NCI-H2029 (cell line): ENCODE data around the gene HPDL.
"Not testable (repeated sequence)": the region's sequence is repeated elsewhere in the genome, so short reads cannot be mapped to it uniquely, and the experiment has no call there.

Source experiments
- DNase-seq: peaks from one replicate; lab custom pipeline; 2025; lab: John Stamatoyannopoulos, UW

The HPDL gene

GRCh38 chr1:45326627-45327623 is at the start of gene HPDL:
Gene HPDL (plus strand): TSS chr1:45326895. CDS start chr1:45327149, 254 bp downstream.
- peak; percentile 77 for DNase-seq

- DNase-seq = no peak
Observed at GRCh38 chr1:45282351-45282750, 44.3 kb upstream of the HPDL start.

GRCh38 chr1:45284858-45285257 is 41.8 kb upstream of the HPDL start:
- not testable (repeated sequence) for DNase-seq

GRCh38 chr1:45286521-45286920 is 40.2 kb upstream of the HPDL start:
- not testable (repeated sequence) for DNase-seq

- not testable (repeated sequence) for DNase-seq
Observed at GRCh38 chr1:45291002-45291401, 35.7 kb upstream of the HPDL start.

GRCh38 chr1:45291716-45292115 is 35.0 kb upstream of the HPDL start:
- no peak for DNase-seq

- DNase-seq = no peak
Observed at GRCh38 chr1:45297666-45298356, 28.9 kb upstream of the HPDL start.

GRCh38 chr1:45299296-45299695 is 27.4 kb upstream of the HPDL start:
- no peak for DNase-seq

- DNase-seq = peak; percentile 92
Observed at GRCh38 chr1:45299981-45300668, 26.6 kb upstream of the HPDL start.

- no peak for DNase-seq
Observed at GRCh38 chr1:45300669-45300997, 26.1 kb upstream of the HPDL start.

- no peak for DNase-seq
Observed at GRCh38 chr1:45302505-45303150, 24.1 kb upstream of the HPDL start.

- DNase-seq = peak; percentile 100
Observed at GRCh38 chr1:45303520-45304310, 23.0 kb upstream of the HPDL start.

GRCh38 chr1:45304311-45305081 is 22.2 kb upstream of the HPDL start:
- DNase-seq = peak; percentile 58

- no peak for DNase-seq
Observed at GRCh38 chr1:45305231-45305630, 21.5 kb upstream of the HPDL start.

- DNase-seq = no peak
Observed at GRCh38 chr1:45306319-45306718, 20.4 kb upstream of the HPDL start.

GRCh38 chr1:45306905-45307304 is 19.8 kb upstream of the HPDL start:
- no peak for DNase-seq

GRCh38 chr1:45314266-45314665 is 12.4 kb upstream of the HPDL start:
- DNase-seq = no peak

GRCh38 chr1:45317166-45317565 is 9.5 kb upstream of the HPDL start:
- DNase-seq = no peak

- no peak for DNase-seq
Observed at GRCh38 chr1:45319761-45320160, 6.9 kb upstream of the HPDL start.

- no peak for DNase-seq
Observed at GRCh38 chr1:45321444-45321843, 5.3 kb upstream of the HPDL start.
